Mesenchymal stem cell (in vitro differentiated cells and primary cell): Measurements from ENCODE around the gene MEF2C.
A peak's percentile ranks its signal among the peaks of the same experiment; 100 is the strongest.

Experiments
- DNase-seq: peaks from one replicate; pipeline ENCODE4 v3.0.0-alpha.2; 2013
- H2AFZ ChIP-seq: one replicate; pipeline ENCODE4 v1.6.1; 2013; ENCODE audit warnings: low read depth, mild to moderate bottlenecking, control low read depth, inconsistent platforms, low read length, moderate library complexity
- H2AK5ac ChIP-seq: 2 replicates; pipeline ENCODE4 v1.6.1; 2013; ENCODE audit warnings: low read length, moderate library complexity, mild to moderate bottlenecking, inconsistent platforms; ENCODE audit not compliant: severe bottlenecking
- H2BK120ac ChIP-seq: one replicate; pipeline ENCODE4 v1.6.1; 2013; ENCODE audit warnings: low read depth, mild to moderate bottlenecking, inconsistent platforms, low read length, moderate library complexity
- H2BK12ac ChIP-seq, 2 experiments: one replicate each; pipeline ENCODE4 v1.6.1; 2013; ENCODE audit warnings: inconsistent platforms in 2 of 2, low read length in 2 of 2, mild to moderate bottlenecking in 2 of 2, moderate library complexity in 2 of 2, control low read depth in 1 of 2
- H2BK15ac ChIP-seq: one replicate; pipeline ENCODE4 v1.6.1; 2013; ENCODE audit warnings: mild to moderate bottlenecking, low read depth, inconsistent platforms; ENCODE audit not compliant: poor library complexity, severe bottlenecking
- H2BK5ac ChIP-seq: 2 replicates; pipeline ENCODE4 v1.6.1; 2013; ENCODE audit warnings: low read depth, mild to moderate bottlenecking, low read length, control low read depth, inconsistent platforms; ENCODE audit not compliant: poor library complexity, severe bottlenecking
- H3K14ac ChIP-seq, 2 experiments: one replicate each; pipeline ENCODE4 v1.6.1; 2013; ENCODE audit warnings: inconsistent platforms in 2 of 2, low read length in 2 of 2, control low read depth in 1 of 2, mild to moderate bottlenecking in 1 of 2, moderate library complexity in 1 of 2
- H3K18ac ChIP-seq, 2 experiments: one replicate each; pipeline ENCODE4 v1.6.1; 2013; ENCODE audit warnings: inconsistent platforms in 2 of 2, low read length in 2 of 2, control low read depth in 1 of 2, low read depth in 1 of 2, mild to moderate bottlenecking in 1 of 2
- H3K23ac ChIP-seq, 2 experiments: one replicate each; pipeline ENCODE4 v1.6.1; 2013; ENCODE audit warnings: inconsistent platforms in 2 of 2, low read length in 2 of 2, mild to moderate bottlenecking in 2 of 2, moderate library complexity in 2 of 2, control low read depth in 1 of 2
- H3K27ac ChIP-seq: 2 replicates; pipeline ENCODE4 v1.5.1; 2013; ENCODE audit warnings: mild to moderate bottlenecking, moderate library complexity, low read length, control low read depth, inconsistent platforms; ENCODE audit not compliant: poor library complexity, severe bottlenecking
- H3K27me3 ChIP-seq, 2 experiments: 2 replicates each; pipeline versions ENCODE4 v1.6.1 to v1.7.0; 2013; ENCODE audit warnings: low read length in 2 of 2, mild to moderate bottlenecking in 2 of 2, moderate library complexity in 2 of 2, control low read depth in 1 of 2, inconsistent platforms in 1 of 2; ENCODE audit not compliant: control insufficient read depth in 1 of 2, insufficient read depth in 1 of 2
- H3K36me3 ChIP-seq, 2 experiments: 2 replicates each; pipeline versions ENCODE4 v1.6.1 to v1.7.0; 2013; ENCODE audit warnings: low read length in 2 of 2, control low read depth in 1 of 2, inconsistent platforms in 1 of 2, low read depth in 1 of 2, mild to moderate bottlenecking in 1 of 2; ENCODE audit not compliant: insufficient read depth in 2 of 2, control insufficient read depth in 1 of 2
- H3K4ac ChIP-seq, 2 experiments: one replicate each; pipeline ENCODE4 v1.6.1; 2013; ENCODE audit warnings: inconsistent platforms in 2 of 2, low read length in 2 of 2, mild to moderate bottlenecking in 2 of 2, moderate library complexity in 2 of 2, control low read depth in 1 of 2, low read depth in 1 of 2
- H3K4me1 ChIP-seq: 2 replicates; pipeline ENCODE4 v1.6.1; 2013; ENCODE audit warnings: low read depth, low read length, control low read depth; ENCODE audit not compliant: control insufficient read depth, insufficient read depth
- H3K4me2 ChIP-seq: 2 replicates; pipeline ENCODE4 v1.6.1; 2013; ENCODE audit warnings: low read length, mild to moderate bottlenecking, inconsistent platforms; ENCODE audit not compliant: poor library complexity, severe bottlenecking
- H3K4me3 ChIP-seq, 2 experiments: 2 replicates each; pipeline versions ENCODE4 v1.5.1 to v1.7.0; 2013; ENCODE audit warnings: low read length in 2 of 2, mild to moderate bottlenecking in 2 of 2, control low read depth in 1 of 2, low read depth in 1 of 2; ENCODE audit not compliant: insufficient read depth in 1 of 2
- H3K79me1 ChIP-seq: replicated peaks from 2 replicates; pipeline ENCODE4 v1.6.1; 2013; ENCODE audit warnings: mild to moderate bottlenecking, control low read depth, low read length, inconsistent platforms; ENCODE audit not compliant: poor library complexity, severe bottlenecking
- H3K9ac ChIP-seq: 2 replicates; pipeline ENCODE4 v1.7.0; 2013; ENCODE audit warnings: mild to moderate bottlenecking, low read length, moderate library complexity
- H3K9me3 ChIP-seq: 2 replicates; pipeline ENCODE4 v1.7.0; 2013; ENCODE audit warnings: mild to moderate bottlenecking, low read length; ENCODE audit not compliant: control insufficient read depth
- H4K8ac ChIP-seq: one replicate; pipeline ENCODE4 v1.6.1; 2013; ENCODE audit warnings: inconsistent platforms, mild to moderate bottlenecking, low read length, moderate library complexity
- H4K91ac ChIP-seq: one replicate; pipeline ENCODE4 v1.6.1; 2013; ENCODE audit warnings: mild to moderate bottlenecking, low read length, inconsistent platforms
- WGBS: methylation state at CpG from one replicate; pipeline ENCODE4 v1.1.7; 2013; ENCODE audit warnings: mixed read lengths; 5-methylcytosine and 5-hydroxymethylcytosine counted together

Gene MEF2C

DNA sequence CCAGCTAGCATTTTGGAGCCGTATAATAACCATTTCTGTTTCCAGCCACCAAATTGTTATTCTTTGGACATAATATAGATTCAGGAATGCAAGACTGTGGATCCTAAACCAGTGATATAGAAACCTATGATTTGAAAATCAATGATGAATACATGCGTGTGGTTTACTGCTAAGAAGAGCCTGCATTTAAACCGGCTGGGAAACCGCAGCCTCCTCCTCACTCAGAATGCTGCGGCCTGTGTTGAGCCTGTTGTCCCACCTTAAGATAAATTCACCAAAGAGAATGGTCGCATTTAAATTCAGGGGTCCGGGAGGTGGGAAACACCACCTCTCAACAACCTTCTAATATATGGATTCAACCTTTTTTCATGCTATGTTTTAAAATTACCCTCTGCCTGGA lies 148.0 kb downstream of the MEF2C start:
- no peak for DNase-seq
- Histone ChIP-seq H2BK120ac (no peak overlapping the region), H3K27ac (no peak overlapping the region), H3K79me1 (no peaks in the 10 kb centered on the region), H3K4me1 (no peaks in the 10 kb centered on the region), H3K14ac (no peak overlapping the region), H3K4me3 (no peak overlapping the region), H3K4me2 (no peak overlapping the region), H3K18ac (no peak overlapping the region), H2AK5ac (no peak overlapping the region), H2BK15ac (no peak overlapping the region), H3K23ac (no peak overlapping the region), H3K27me3 (no peaks in the 10 kb centered on the region), H4K8ac (no peak overlapping the region), H3K36me3 (no peaks in the 10 kb centered on the region), H2BK12ac (no peak overlapping the region), H3K4ac (no peak overlapping the region), H3K9me3 (no peaks in the 10 kb centered on the region), H2BK5ac (no peak overlapping the region), H3K9ac (no peak overlapping the region), H2AFZ (no peak overlapping the region), H4K91ac (no peak overlapping the region)
- 99% methylated on average over 6 of the region's 7 CpGs for whole genome bisulfite sequencing

GRCh38 chr5:88734191-88734640 lies 148.8 kb downstream of the MEF2C start:
- H3K27ac ChIP-seq, result no peak overlapping the region
- H3K18ac ChIP-seq, result no peak overlapping the region
- WGBS, result 96% methylated on average over 4 of the region's 6 CpGs
- H3K4me3 ChIP-seq, result no peak overlapping the region
- H2BK120ac ChIP-seq, result no peak overlapping the region
- no peak overlapping the region for H2BK12ac ChIP-seq
- DNase-seq, result no peak
- H3K36me3 ChIP-seq, result no peaks in the 10 kb centered on the region
- H3K4ac ChIP-seq, result no peak overlapping the region
- H3K4me2 ChIP-seq, result no peak overlapping the region
- no peaks in the 10 kb centered on the region for H3K9me3 ChIP-seq
- H3K14ac ChIP-seq, result no peak overlapping the region
- H4K91ac ChIP-seq, result no peak overlapping the region
- H3K4me1 ChIP-seq, result no peaks in the 10 kb centered on the region
- no peak overlapping the region for H4K8ac ChIP-seq
- H2BK5ac ChIP-seq, result no peak overlapping the region
- no peaks in the 10 kb centered on the region for H3K27me3 ChIP-seq
- no peak overlapping the region for H3K9ac ChIP-seq
- H3K79me1 ChIP-seq, result no peaks in the 10 kb centered on the region
- H2AK5ac ChIP-seq, result no peak overlapping the region
- H3K23ac ChIP-seq, result no peak overlapping the region
- no peak overlapping the region for H2BK15ac ChIP-seq
- no peak overlapping the region for H2AFZ ChIP-seq

DNA sequence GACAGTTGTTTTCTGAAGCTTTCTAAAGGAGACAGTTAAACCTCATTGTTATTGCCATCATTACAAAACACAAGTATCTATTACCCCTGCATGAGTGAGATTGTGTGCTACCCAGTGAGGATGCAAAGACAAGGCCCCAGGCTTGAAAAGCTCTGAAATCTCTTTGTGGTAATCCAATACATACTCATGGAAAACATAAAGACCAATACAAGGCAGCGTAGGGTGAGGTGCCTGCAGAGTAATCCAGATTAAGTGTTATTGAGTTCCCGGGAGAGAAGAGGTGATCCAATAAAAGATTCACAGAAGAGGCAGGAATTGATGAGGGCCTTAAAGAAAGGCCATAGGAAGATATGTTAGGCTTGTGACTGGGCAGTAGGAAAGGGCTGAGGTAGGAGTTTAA lies 150.1 kb downstream of the MEF2C start:
- Histone ChIP-seq H2BK120ac (no peak overlapping the region), H2BK15ac (no peak overlapping the region), H2AFZ (no peak overlapping the region), H2AK5ac (no peak overlapping the region), H3K18ac (no peak overlapping the region), H2BK5ac (no peak overlapping the region), H3K9me3 (no peaks in the 10 kb centered on the region), H2BK12ac (no peak overlapping the region), H3K27me3 (no peaks in the 10 kb centered on the region), H3K4me2 (no peak overlapping the region), H3K4me3 (no peak overlapping the region), H4K8ac (no peak overlapping the region), H4K91ac (no peak overlapping the region), H3K4ac (no peak overlapping the region), H3K27ac (no peak overlapping the region), H3K23ac (no peak overlapping the region), H3K79me1 (no peaks in the 10 kb centered on the region), H3K9ac (peak overlapping the region; percentile 19), H3K36me3 (no peaks in the 10 kb centered on the region), H3K14ac (no peak overlapping the region), H3K4me1 (no peaks in the 10 kb centered on the region)
- WGBS, result 98% methylated on average over 2 of the region's 2 CpGs
- no peak for DNase-seq

DNA sequence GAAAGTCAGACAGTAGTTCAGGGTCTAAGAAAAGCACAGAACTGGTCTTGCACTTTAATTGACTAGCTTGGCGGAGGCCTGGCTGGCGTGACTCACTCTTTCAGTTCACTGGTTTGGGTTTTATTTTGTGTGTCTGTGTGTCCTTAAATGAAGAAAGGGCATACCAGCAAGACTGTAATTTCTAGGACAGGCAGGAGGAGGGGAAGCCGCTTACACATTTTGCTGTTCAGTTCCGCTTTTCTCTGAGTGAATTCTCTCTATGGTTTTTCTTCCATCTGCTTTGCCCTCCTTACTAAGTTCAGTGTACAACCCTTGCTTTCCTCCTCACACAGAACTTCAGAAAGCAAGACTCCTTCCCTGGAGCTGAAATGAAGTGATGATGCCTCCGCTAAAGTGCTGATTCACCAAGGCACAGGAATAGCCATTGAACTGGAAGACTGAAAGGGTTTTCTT lies 150.8 kb downstream of the MEF2C start:
- no peaks in the 10 kb centered on the region for H3K36me3 ChIP-seq
- H3K27ac ChIP-seq, result no peak overlapping the region
- peak; percentile 17 for DNase-seq
- WGBS, result 86% methylated on average over 5 of the region's 5 CpGs
- no peak overlapping the region for H2BK12ac ChIP-seq
- no peak overlapping the region for H3K23ac ChIP-seq
- H2BK5ac ChIP-seq, result no peak overlapping the region
- no peak overlapping the region for H4K91ac ChIP-seq
- H3K9ac ChIP-seq, result peak overlapping the region; percentile 19
- no peak overlapping the region for H3K4me3 ChIP-seq
- no peak overlapping the region for H2AK5ac ChIP-seq
- no peak overlapping the region for H3K14ac ChIP-seq
- no peak overlapping the region for H4K8ac ChIP-seq
- no peak overlapping the region for H2BK120ac ChIP-seq
- no peaks in the 10 kb centered on the region for H3K27me3 ChIP-seq
- no peaks in the 10 kb centered on the region for H3K79me1 ChIP-seq
- no peaks in the 10 kb centered on the region for H3K9me3 ChIP-seq
- H3K4me1 ChIP-seq, result no peaks in the 10 kb centered on the region
- no peak overlapping the region for H3K18ac ChIP-seq
- no peak overlapping the region for H2BK15ac ChIP-seq
- H2AFZ ChIP-seq, result no peak overlapping the region
- H3K4ac ChIP-seq, result no peak overlapping the region
- no peak overlapping the region for H3K4me2 ChIP-seq
